ENCODE data around the gene GAGE12J. TPM values are rescaled to one million over a fixed set of nuclear protein-coding genes. Genes with fewer than 3 reads are reported as not detected.
"Not testable (repeated sequence)": the region's sequence is repeated elsewhere in the genome, so short reads cannot be mapped to it uniquely, and the experiment has no call there.

The GAGE12J gene
- total RNA-seq, 4 donors from 2014 or later: not detected

GRCh38 chrX:49316085-49316484 lies 5.8 kb upstream of the GAGE12J start:
- no peak for TF ChIP-seq CTCF (IDR thresholded peaks at IDR 0.05; ENCODE audit: low read depth)

- not testable (repeated sequence) for TF ChIP-seq CTCF (IDR thresholded peaks at IDR 0.05; ENCODE audit: low read depth)
Observed at GRCh38 chrX:49331282-49331681, 9.4 kb downstream of the GAGE12J start, which contains the start of gene GAGE13. Gene GAGE13, plus strand, starts transcription at chrX:49331582. Its CDS starts 1,156 bp downstream, at chrX:49332738.

Other genes with a start within 250 kb of the GAGE12J start
- 10 to 100 TPM in 2 of 4 donors, 1 to 10 TPM in 2; 5.1 to 10.6 (median 9.0) TPM for gene PRAF2, start 248.0 kb upstream of the GAGE12J start, total RNA-seq
- gene WDR45, start 242.2 kb upstream of the GAGE12J start, total RNA-seq: 100 to 1,000 TPM in 2 of 4 donors, 10 to 100 TPM in 2; 84.5 to 138 (median 115) TPM
- 10 to 100 TPM; 11.9 to 32.0 (median 19.8) TPM for gene GPKOW, start 198.3 kb upstream of the GAGE12J start, total RNA-seq
- 1 to 10 TPM in 1 of 4 donors, under 1 TPM in 3; 0.17 to 3.0 (median 0.35) TPM for gene MAGIX, start 159.3 kb upstream of the GAGE12J start, total RNA-seq
- 10 to 100 TPM; 19.0 to 62.0 (median 37.2) TPM for gene PLP2, start 150.1 kb upstream of the GAGE12J start, total RNA-seq
- 10 to 100 TPM; 10.7 to 19.4 (median 13.8) TPM for gene PRICKLE3, start 135.7 kb upstream of the GAGE12J start, total RNA-seq
- 1 to 10 TPM in 1 of 4 donors, under 1 TPM in 3; 0.16 to 2.4 (median 0.91) TPM for gene SYP, start 121.8 kb upstream of the GAGE12J start, total RNA-seq
- gene CACNA1F, start 88.7 kb upstream of the GAGE12J start, total RNA-seq: under 1 TPM; under 0.01 to 0.66 (median 0.25) TPM
- gene CCDC22, start 86.6 kb upstream of the GAGE12J start, total RNA-seq: 10 to 100 TPM in 3 of 4 donors, 1 to 10 TPM in 1; 6.5 to 14.1 (median 13.3) TPM
- gene FOXP3, start 57.3 kb upstream of the GAGE12J start, total RNA-seq: under 1 TPM in 1 of 4 donors, not detected in 3; 0.22 TPM
- 1 to 10 TPM; 1.8 to 7.5 (median 4.5) TPM for gene PPP1R3F, start 52.2 kb upstream of the GAGE12J start, total RNA-seq
- not detected for gene GAGE10, start 18.4 kb upstream of the GAGE12J start, total RNA-seq
- gene GAGE13, start 9.5 kb downstream of the GAGE12J start, total RNA-seq: not detected
- gene GAGE12C, start 210.1 kb downstream of the GAGE12J start, total RNA-seq: not detected
- gene GAGE12D, start 219.7 kb downstream of the GAGE12J start, total RNA-seq: not detected
- not detected for gene GAGE12E, start 229.3 kb downstream of the GAGE12J start, total RNA-seq
- gene GAGE12F, start 238.8 kb downstream of the GAGE12J start, total RNA-seq: not detected
- not detected for gene GAGE12G, start 248.4 kb downstream of the GAGE12J start, total RNA-seq